Measurements from ENCODE around the gene N4BP2. TPM values are rescaled to one million over a fixed set of nuclear protein-coding genes. Genes with fewer than 3 reads are reported as not detected.

N4BP2 gene
- total and polyA plus RNA-seq, 2 experiments from 2014 or later: 11.2 to 28.8 TPM

DNA sequence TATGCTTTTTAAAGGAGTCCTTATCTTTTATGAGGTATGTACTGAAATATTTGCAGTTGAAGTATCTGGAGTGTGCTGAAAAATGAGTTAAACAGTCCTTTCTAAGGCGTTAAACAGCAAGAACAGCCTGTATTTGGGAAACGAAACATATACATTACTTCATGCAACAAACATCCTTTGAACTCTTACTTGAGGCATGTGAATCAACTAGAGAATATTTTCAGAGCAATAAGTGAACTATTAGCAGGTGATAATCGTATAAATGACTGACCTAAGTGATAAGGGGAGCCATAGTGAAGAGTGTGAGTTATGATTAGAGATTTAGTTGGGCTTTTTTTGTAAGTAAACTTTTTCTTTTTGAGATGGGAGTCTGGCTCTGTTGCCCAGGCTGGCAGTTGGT, 94.3 kb downstream of the N4BP2 start:
- WGBS (ENCODE audit: low lambda C conversion rate, missing lambda C conversion rate): 57% methylated on average over 3 of the region's 3 CpGs
- H2AFZ ChIP-seq: no peak overlapping the region
- TF ChIP-seq EZH2phosphoT487 (IDR thresholded peaks at IDR 0.05; ENCODE audit: low read depth, severe bottlenecking, unreplicated experiment) (no peak), EZH2 (IDR thresholded peaks at IDR 0.05; ENCODE audit: borderline replicate concordance) (no peak)
- TF ChIP-seq, protein P1, sequence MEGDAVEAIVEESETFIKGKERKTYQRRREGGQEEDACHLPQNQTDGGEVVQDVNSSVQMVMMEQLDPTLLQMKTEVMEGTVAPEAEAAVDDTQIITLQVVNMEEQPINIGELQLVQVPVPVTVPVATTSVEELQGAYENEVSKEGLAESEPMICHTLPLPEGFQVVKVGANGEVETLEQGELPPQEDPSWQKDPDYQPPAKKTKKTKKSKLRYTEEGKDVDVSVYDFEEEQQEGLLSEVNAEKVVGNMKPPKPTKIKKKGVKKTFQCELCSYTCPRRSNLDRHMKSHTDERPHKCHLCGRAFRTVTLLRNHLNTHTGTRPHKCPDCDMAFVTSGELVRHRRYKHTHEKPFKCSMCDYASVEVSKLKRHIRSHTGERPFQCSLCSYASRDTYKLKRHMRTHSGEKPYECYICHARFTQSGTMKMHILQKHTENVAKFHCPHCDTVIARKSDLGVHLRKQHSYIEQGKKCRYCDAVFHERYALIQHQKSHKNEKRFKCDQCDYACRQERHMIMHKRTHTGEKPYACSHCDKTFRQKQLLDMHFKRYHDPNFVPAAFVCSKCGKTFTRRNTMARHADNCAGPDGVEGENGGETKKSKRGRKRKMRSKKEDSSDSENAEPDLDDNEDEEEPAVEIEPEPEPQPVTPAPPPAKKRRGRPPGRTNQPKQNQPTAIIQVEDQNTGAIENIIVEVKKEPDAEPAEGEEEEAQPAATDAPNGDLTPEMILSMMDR (IDR thresholded peaks at IDR 0.05; ENCODE audit: poor library complexity): no peak

DNA sequence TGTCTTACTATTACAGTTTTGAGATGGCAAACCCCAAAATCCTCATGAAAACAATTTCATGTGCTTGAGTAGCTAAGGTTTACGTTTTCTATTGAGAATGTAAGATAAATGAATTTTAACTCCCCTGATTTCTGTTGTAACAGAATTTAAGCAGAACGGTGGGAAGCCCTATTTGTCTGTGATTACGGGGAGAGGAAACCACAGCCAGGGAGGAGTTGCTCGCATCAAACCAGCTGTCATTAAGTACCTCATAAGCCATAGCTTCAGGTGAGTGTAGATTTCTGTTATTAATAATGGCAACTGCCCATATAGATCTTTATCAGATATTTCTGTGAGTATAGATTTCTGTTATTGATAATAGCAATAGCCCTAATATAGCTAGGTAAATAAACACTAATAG, 96.0 kb downstream of the N4BP2 start:
- H3K9me2 ChIP-seq (replicated peaks; ENCODE audit: insufficient read depth): no peaks in the 10 kb centered on the region
- no peak overlapping the region for H2AFZ ChIP-seq
- H3K27me3 ChIP-seq: no peaks in the 10 kb centered on the region
- H3K79me2 ChIP-seq: no peaks in the 10 kb centered on the region
- no peak overlapping the region for H3K27ac ChIP-seq
- no peak overlapping the region for H3K4me2 ChIP-seq
- no peaks in the 10 kb centered on the region for H4K20me1 ChIP-seq (ENCODE audit: insufficient read depth, poor library complexity, severe bottlenecking)
- H3K4me1 ChIP-seq (ENCODE audit: insufficient read depth): no peaks in the 10 kb centered on the region
- no peaks in the 10 kb centered on the region for H3K36me3 ChIP-seq (replicated peaks; ENCODE audit: insufficient read depth, low read depth)
- H3K4me3 ChIP-seq: no peak overlapping the region
- DNase-seq (ENCODE audit: low spot score): no peak
- TF ChIP-seq EZH2 (IDR thresholded peaks at IDR 0.05; ENCODE audit: borderline replicate concordance): no peak
- TF ChIP-seq, protein P1 (IDR thresholded peaks at IDR 0.05; ENCODE audit: poor library complexity): no peak
- no peak for TF ChIP-seq EZH2phosphoT487 (IDR thresholded peaks at IDR 0.05; ENCODE audit: low read depth, severe bottlenecking, unreplicated experiment)
- no peaks in the 10 kb centered on the region for H3K9me3 ChIP-seq (ENCODE audit: low read depth)
- WGBS (ENCODE audit: low lambda C conversion rate, missing lambda C conversion rate): 86% methylated on average over 4 of the region's 4 CpGs

More for the DNA sequence above, 94.3 kb downstream of the N4BP2 start:
- Histone ChIP-seq H3K27ac (peak overlapping the region; percentile 28), H3K79me2 (no peaks in the 10 kb centered on the region), H4K20me1 (ENCODE audit: insufficient read depth, poor library complexity, severe bottlenecking) (no peaks in the 10 kb centered on the region), H3K27me3 (no peaks in the 10 kb centered on the region), H3K9me2 (replicated peaks; ENCODE audit: insufficient read depth) (no peaks in the 10 kb centered on the region), H3K4me3 (no peak overlapping the region), H3K4me1 (ENCODE audit: insufficient read depth) (no peaks in the 10 kb centered on the region), H3K36me3 (replicated peaks; ENCODE audit: insufficient read depth, low read depth) (no peaks in the 10 kb centered on the region), H3K4me2 (no peak overlapping the region), H3K9me3 (ENCODE audit: low read depth) (no peaks in the 10 kb centered on the region)
- no peak for DNase-seq (ENCODE audit: low spot score)

DNA sequence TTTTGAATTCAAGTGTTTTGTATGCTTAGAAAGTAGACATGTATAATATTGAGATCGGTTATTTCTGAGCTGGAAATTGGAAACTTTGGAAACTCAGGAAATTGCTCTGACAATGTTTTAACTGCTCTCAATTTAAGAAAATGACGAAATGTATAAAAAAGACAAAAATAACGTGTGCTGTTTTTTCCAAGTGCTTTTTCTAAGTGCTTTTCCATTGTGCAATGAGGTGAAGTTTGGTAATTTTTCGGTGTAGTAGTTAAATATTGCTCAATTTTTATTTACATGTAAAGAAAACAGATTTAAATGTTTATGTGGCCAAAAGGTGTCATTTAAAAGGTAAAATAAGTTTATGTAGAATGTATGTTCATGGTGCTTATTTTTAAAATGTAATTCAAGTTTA, 100.8 kb downstream of the N4BP2 start:
- Histone ChIP-seq H4K20me1 (ENCODE audit: insufficient read depth, poor library complexity, severe bottlenecking) (no peaks in the 10 kb centered on the region), H3K4me3 (no peak overlapping the region), H3K27me3 (no peaks in the 10 kb centered on the region), H3K36me3 (replicated peaks; ENCODE audit: insufficient read depth, low read depth) (no peaks in the 10 kb centered on the region), H3K4me1 (ENCODE audit: insufficient read depth) (no peaks in the 10 kb centered on the region), H3K9me3 (ENCODE audit: low read depth) (no peaks in the 10 kb centered on the region), H2AFZ (no peak overlapping the region), H3K4me2 (no peak overlapping the region), H3K79me2 (no peaks in the 10 kb centered on the region), H3K27ac (no peak overlapping the region), H3K9me2 (replicated peaks; ENCODE audit: insufficient read depth) (no peaks in the 10 kb centered on the region)
- no peak for DNase-seq (ENCODE audit: low spot score)
- TF ChIP-seq EZH2phosphoT487 (IDR thresholded peaks at IDR 0.05; ENCODE audit: low read depth, severe bottlenecking, unreplicated experiment) (no peak), EZH2 (IDR thresholded peaks at IDR 0.05; ENCODE audit: borderline replicate concordance) (no peak)
- TF ChIP-seq, protein P1 (IDR thresholded peaks at IDR 0.05; ENCODE audit: poor library complexity): no peak
- 88% methylated on average over 4 of the region's 4 CpGs for WGBS (ENCODE audit: low lambda C conversion rate, missing lambda C conversion rate)

DNA sequence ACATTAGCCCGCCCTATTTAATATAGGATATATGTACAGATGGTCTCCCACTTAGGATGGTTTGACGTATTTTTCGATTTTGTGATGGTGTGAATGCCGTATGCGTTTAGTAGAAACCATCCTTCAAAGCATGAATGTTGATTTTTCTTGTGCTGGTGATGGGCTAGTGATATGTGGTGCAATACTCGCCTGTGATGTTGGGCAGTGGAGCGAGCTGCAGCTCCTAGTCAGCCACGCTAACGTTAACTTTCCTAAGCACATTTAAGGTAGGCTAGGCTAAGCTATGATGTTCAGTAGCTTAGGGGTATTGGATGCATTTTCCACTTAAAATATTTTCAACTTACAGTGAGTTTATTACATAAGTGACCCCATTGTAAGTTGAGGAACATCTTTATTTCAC, 103.6 kb downstream of the N4BP2 start:
- H3K9me3 ChIP-seq (ENCODE audit: low read depth): no peaks in the 10 kb centered on the region
- H3K4me2 ChIP-seq: no peak overlapping the region
- H4K20me1 ChIP-seq (ENCODE audit: insufficient read depth, poor library complexity, severe bottlenecking): no peaks in the 10 kb centered on the region
- no peak overlapping the region for H2AFZ ChIP-seq
- H3K27me3 ChIP-seq: no peaks in the 10 kb centered on the region
- no peaks in the 10 kb centered on the region for H3K79me2 ChIP-seq
- 97% methylated on average over 9 of the region's 9 CpGs for WGBS (ENCODE audit: low lambda C conversion rate, missing lambda C conversion rate)
- no peak for TF ChIP-seq EZH2 (IDR thresholded peaks at IDR 0.05; ENCODE audit: borderline replicate concordance)
- TF ChIP-seq EZH2phosphoT487 (IDR thresholded peaks at IDR 0.05; ENCODE audit: low read depth, severe bottlenecking, unreplicated experiment): no peak
- TF ChIP-seq, protein P1 (IDR thresholded peaks at IDR 0.05; ENCODE audit: poor library complexity): no peak
- H3K4me1 ChIP-seq (ENCODE audit: insufficient read depth): no peaks in the 10 kb centered on the region
- DNase-seq (ENCODE audit: low spot score): no peak
- no peak overlapping the region for H3K4me3 ChIP-seq
- no peaks in the 10 kb centered on the region for H3K9me2 ChIP-seq (replicated peaks; ENCODE audit: insufficient read depth)
- no peak overlapping the region for H3K27ac ChIP-seq
- no peaks in the 10 kb centered on the region for H3K36me3 ChIP-seq (replicated peaks; ENCODE audit: insufficient read depth, low read depth)

All from hepatocyte (in vitro differentiated cells).